ENCODE results near the gene PLXND1.

The PLXND1 gene

GRCh38 chr3:129507181-129507831, 99.2 kb downstream of the PLXND1 start:
- no peak for DNase-seq (ENCODE audit: low spot score)
- FAIRE-seq: peak; percentile 83

GRCh38 chr3:129506231-129506742, 100.2 kb downstream of the PLXND1 start:
- FAIRE-seq (no peak), DNase-seq (ENCODE audit: low spot score) (no peak)

- FAIRE-seq (no peak), DNase-seq (ENCODE audit: low spot score) (no peak)
Observed at GRCh38 chr3:129505341-129505740, 101.1 kb downstream of the PLXND1 start.
